ENCODE results near the gene AK5. TPM values are rescaled to one million over a fixed set of nuclear protein-coding genes. Genes with fewer than 3 reads are reported as not detected.
"Not testable (repeated sequence)": the region's sequence is repeated elsewhere in the genome, so short reads cannot be mapped to it uniquely, and the experiment has no call there.

Gene AK5
- total RNA-seq, 1 experiment from 2014 or later, result 0.11 TPM

DNA sequence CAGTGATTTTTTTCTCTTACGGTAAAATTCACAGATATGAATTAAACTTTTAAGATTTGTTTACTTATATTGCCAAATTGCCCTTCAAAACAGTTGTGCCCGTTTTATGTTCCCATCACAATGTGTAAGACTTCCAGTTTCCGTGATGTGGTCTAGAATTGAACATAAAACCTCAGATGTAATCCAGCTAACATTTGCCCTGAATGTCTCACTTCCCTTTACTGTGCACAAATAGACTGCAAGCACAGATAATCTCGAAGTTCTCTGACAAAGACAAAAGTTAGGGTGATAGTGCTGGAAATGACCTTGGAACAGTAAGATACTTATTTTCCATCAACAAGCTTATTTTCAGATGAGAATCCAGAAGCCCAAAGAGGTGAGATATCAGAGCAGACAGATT, 223.2 kb downstream of the AK5 start:
- no peak for DNase-seq (ENCODE audit: low read depth, low spot score)
- in situ Hi-C loops (cut with HindIII; ENCODE audit: low pct_unique_long_range_greater_than_20kb, low sequenced_read_pairs), result no loop called here

DNA sequence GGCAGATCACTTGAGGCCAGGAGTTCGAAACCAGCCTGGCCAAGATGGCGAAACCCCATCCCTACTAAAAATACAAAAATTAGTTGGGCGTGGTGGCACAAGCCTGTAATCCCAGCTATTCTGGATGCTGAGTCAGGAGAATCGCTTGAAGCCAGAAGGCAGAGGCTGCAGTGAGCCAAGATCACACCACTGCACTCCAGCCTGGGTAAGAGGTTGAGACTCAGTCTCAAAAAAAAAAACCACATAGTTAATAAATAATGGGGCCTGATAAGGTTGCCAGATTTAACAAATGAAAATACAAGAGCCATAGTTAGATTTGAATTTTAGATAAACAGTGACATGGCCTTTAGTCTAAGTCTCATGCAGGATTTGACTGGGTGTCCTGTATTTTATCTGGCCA, 225.0 kb downstream of the AK5 start:
- in situ Hi-C loops (cut with HindIII; ENCODE audit: low pct_unique_long_range_greater_than_20kb, low sequenced_read_pairs), result no loop called here
- DNase-seq (ENCODE audit: low read depth, low spot score), result no peak

DNA sequence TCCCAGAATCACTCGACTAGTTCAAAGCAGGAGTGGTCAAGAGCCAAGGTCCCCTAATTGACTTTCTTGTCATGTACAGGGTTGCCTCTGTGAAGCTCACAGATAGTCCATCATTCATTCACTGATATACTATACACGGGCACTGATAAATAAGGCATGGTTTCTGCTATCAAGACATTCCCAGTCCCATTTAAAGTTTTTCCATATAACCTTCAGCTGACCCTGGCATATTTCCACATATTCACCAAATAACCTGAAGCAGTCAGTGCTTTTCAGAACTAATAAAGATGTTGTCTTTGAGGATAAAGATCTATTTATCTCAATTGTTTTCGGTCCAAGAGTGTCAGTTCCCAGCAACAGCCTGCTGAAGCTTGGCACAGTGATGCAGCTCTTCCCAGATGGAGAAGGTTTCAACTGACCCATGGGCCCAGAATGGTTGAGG, 227.3 kb downstream of the AK5 start:
- no peak for DNase-seq (ENCODE audit: low read depth, low spot score)
- in situ Hi-C loops (cut with HindIII; ENCODE audit: low pct_unique_long_range_greater_than_20kb, low sequenced_read_pairs), result no loop called here

DNA sequence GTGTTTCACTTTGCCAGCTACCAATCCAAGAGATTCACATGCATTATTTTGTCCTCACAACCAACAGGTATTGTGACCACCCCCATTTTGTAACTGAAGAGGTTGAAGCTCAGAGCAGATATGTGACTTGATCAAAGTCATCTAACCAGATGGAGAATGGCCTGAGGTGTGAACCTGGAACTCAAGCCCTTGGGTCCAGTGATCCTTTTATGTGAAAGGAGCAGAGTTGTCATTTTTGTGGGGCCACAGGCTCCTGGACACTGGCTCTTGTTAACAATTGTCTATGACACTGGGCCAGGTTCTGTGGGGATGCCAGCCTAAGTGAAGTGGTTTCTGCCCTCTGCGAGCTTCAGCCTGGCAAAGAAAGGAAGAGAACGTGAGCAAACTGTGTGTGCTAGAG, 228.1 kb downstream of the AK5 start:
- no peak for DNase-seq (ENCODE audit: low read depth, low spot score)
- in situ Hi-C loops (cut with HindIII; ENCODE audit: low pct_unique_long_range_greater_than_20kb, low sequenced_read_pairs), result no loop called here

DNA sequence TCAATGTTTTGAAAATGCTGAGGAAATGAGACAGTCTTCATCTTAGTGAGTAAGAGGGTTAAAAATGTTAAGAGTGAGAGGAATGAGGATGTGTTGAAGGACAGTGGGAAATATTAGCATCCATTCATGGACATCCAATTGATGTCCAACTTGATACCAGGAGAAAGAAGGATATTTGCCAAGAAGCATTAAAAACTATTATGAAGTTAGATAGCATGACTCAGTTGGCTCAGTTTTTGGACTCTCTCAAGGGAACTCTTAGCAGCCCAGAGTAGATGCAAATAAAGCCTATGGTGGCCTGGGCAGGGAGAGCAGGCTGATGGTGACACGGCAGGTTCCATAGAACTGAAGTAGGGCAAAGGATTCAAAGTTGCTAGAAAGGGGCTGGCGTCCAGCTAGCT, 229.6 kb downstream of the AK5 start:
- no peak for DNase-seq (ENCODE audit: low read depth, low spot score)
- in situ Hi-C loops (cut with HindIII; ENCODE audit: low pct_unique_long_range_greater_than_20kb, low sequenced_read_pairs), result no loop called here

DNA sequence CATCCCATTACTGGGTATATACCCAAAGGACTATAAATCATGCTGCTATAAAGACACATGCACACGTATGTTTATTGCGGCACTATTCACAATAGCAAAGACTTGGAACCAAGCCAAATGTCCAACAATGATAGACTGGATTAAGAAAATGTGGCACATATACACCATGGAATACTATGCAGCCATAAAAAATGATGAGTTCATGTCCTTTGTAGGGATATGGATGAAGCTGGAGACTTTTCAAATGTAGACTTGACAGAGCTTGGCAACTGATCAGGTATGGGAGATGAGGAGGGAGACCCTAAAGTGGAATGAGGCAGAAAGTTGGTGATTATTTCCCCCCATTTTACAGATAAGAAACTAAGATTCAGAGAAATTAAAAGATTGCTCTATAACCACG, 230.8 kb downstream of the AK5 start:
- in situ Hi-C loops (cut with HindIII; ENCODE audit: low pct_unique_long_range_greater_than_20kb, low sequenced_read_pairs); DNase-seq (ENCODE audit: low read depth, low spot score): not testable (repeated sequence)

DNA sequence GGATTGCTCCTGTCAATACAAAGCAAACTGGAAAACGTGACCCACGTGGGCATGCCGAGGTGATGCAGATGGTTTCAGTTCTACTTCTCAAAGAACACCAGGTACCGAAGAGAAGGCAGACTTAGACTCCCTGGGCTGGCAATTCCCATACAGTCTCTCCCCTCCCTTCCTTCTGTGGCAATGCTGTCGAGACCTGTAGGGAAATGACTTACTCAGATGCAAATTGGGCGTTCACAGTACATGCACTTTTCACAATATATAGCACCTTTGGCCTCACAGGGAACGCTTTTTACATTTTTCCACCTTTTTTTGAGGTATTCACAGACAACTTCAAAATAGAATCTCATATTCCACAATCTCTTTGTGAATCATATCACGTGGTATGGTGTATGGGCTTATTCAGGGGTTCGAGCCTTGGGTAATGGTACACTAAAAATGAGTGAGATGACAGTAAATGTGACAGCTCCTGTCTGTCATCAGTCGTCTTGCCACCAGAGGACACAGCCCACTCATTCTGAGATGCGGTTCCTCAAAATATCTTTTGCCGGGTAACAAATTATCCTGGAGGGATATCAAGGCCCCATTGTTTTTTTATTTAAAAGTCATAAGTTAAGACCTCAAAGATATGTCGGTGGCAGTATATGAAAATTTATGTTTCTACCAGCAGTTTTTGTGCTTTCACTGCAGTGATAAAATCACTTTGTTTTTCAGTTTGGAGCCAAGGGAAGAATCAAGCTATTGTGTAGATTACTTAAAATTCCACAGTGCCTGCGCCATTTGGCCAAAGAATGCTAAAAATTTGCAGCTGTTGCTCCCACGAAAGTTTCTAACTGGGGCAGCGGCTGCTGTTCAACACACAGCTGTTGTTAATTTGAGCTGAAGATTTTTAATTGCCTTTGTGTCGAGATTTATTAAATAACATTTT, 232.3 kb downstream of the AK5 start:
- in situ Hi-C loops (cut with HindIII; ENCODE audit: low pct_unique_long_range_greater_than_20kb, low sequenced_read_pairs), result no loop called here
- DNase-seq (ENCODE audit: low read depth, low spot score), result peak; percentile 87

DNA sequence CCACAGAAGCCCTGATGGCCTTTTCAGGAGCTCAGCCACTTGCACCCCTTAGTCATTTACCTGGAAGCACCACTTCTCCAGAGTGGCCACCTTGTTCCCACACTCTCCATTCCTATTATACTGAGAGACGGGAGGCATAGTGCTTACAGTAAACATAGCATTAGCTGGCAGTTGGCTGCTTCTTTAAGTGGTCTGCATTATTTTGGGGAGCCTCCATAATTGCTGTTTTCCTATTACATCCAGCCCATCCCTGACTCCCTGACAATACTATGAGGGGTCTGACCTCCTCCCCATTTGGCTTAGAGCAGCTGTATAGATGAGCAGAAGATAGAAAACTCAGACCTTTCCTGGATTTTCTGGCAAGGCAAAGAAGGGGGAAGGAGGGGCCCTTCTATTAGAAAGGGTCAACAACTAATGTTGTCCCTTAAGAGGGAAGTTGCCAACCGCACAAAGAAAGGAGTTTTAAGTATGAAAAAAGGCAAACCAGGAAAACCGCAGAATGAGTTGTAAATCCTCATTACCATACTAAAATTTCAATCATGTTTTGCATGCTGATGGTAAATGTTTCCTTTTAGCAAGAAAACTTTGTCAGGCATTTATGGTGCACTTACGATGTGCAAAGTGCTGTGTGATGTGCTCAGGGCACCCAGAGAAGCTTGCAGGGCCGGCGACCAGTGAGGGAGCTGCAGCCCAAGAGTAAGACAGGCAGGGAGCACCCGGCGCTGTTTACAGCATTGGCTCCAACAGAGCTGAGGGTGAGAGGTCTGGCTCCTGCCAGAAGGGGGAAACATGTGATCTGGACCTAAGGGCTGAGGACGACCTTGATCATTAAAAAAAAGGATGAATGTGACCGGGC, 233.3 kb downstream of the AK5 start:
- DNase-seq (ENCODE audit: low read depth, low spot score), result peak; percentile 66
- in situ Hi-C loops (cut with HindIII; ENCODE audit: low pct_unique_long_range_greater_than_20kb, low sequenced_read_pairs), result no loop called here

DNA sequence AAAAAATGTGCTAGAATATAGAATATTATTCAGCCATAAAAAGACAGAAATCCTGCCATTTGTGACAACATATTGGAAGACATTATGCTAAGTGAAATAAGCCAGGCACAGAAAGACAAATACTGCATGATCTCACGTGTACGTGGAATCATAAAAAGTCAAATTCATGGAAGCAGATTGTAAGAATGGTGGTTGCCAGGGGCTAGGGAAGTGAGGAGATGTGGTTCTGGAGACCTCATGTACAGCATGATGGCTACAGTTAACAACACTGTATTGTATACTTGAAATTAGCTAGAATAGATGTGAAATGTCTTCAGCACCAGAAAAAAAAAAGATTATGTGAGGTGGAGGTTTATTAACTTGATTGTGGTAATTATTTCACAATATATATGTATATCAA, 234.3 kb downstream of the AK5 start:
- in situ Hi-C loops (cut with HindIII; ENCODE audit: low pct_unique_long_range_greater_than_20kb, low sequenced_read_pairs), result no loop called here
- peak; percentile 84 for DNase-seq (ENCODE audit: low read depth, low spot score)

DNA sequence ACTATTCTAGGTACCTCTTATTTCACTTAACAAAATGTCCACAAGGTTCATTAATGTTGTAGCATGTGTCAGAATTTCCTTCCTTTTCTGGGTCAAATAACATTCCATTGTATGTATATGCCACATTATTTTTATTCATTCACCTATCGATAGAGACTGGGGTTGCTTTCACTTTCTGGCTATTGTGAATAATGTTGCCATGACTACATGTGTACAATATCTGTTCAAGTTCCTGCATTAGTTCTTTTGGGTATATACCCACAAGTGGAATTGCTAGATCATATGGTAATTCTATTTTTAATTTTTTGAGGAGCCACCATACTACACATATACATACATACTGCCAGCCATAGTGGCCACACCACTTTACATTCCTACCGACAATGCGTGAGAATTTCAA, 242.2 kb downstream of the AK5 start:
- DNase-seq (ENCODE audit: low read depth, low spot score), result no peak
- in situ Hi-C loops (cut with HindIII; ENCODE audit: low pct_unique_long_range_greater_than_20kb, low sequenced_read_pairs), result no loop called here

DNA sequence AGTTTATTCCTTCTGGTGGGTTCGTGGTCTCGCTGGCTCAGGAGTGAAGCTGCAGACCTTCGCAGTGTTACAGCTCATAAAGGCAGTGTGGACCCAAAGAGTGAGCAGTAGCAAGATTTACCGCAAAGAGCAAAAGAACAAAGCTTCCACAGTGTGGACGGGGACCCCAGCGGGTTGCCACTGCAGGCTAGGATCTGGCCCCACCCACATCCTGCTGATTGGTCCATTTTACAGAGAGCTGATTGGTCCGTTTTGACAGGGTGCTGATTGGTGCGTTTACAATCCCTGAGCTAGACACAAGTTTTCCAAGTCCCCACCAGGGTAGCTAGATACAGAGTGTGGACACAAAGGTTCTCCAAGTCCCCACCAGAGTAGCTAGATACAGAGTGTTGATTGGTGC, 249.3 kb downstream of the AK5 start:
- DNase-seq (ENCODE audit: low read depth, low spot score); in situ Hi-C loops (cut with HindIII; ENCODE audit: low pct_unique_long_range_greater_than_20kb, low sequenced_read_pairs): not testable (repeated sequence)

DNA sequence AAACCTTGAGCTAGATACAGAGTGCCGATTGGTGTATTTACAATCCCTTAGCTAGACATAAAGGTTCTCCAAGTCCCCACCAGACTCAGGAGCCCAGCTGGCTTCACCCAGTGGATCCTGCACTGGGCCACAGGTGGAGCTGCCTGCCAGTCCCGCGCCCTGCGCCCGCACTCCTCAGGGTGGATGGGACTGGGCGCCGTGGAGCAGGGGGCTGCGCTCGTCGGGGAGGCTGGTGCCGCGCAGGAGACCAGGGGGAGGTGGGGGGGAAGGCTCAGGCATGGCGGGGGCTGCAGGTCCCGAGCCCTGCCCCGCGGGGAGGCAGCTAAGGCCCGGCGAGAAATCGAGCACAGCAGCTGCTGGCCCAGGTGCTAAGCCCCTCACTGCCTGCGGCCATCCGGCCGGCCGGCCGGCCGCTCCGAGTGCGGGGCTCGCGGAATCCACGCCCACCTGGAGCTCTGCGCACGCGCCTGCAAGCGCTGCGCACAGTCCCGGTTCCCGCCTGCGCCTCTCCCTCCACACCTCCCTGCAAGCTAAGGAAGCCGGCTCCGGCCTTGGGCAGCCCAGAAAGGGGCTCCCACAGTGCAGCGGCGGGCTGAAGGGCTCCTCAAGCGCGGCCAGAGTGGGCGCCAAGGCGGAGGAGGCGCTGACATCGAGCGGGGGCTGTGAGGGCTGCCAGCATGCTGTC, 249.9 kb downstream of the AK5 start:
- DNase-seq (ENCODE audit: low read depth, low spot score); in situ Hi-C loops (cut with HindIII; ENCODE audit: low pct_unique_long_range_greater_than_20kb, low sequenced_read_pairs): not testable (repeated sequence)

DNA sequence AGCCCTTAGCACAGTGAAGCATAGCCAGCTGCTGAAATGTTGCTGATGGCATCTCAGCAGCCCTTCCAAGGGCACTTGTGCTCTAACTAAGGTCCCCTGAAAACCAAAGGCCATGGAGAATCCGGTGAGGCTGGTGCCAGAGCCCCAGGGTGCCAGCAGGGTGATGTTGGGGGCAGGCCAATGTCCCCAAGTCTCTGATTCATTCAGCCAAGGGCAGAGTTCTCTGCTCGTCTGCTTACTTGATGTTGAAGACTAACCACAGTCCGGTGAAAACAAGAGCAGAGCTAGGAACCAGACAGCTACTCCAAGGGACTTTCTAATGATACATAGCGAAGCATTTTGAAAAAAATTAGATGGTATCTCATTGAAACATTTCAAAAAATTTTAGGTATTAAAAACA, 250.8 kb downstream of the AK5 start:
- in situ Hi-C loops (cut with HindIII; ENCODE audit: low pct_unique_long_range_greater_than_20kb, low sequenced_read_pairs), result no loop called here
- DNase-seq (ENCODE audit: low read depth, low spot score), result no peak

DNA sequence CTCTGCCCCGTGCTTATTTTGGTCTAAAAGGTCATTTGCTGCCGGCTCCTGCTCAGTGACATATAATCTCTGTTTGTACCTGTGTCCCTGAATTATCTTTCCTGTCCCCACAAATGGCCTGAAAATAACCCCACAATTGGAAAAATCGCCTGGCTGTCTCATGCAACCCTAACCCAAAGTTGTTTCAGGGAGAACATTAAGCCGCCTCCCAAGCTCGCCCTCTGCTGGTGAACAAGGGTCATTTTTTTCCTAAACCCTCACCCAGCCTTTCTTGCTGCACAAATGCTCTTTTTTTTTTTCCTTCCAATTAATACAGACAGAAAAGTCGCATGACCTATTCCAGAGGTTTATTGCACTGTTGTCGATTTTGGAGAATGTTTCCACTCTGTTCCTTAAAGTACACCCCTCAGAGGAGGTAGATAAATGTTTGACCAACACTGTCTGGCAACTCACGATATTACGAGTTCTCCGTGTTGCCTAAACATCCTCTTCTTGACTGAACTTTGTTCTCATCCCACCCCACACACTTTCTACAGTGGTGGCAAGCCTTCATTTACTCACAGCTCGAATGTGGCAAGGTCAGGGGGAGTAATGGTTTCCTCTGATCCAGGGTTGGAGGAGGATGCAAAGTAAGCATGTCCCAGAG, 252.0 kb downstream of the AK5 start:
- DNase-seq (ENCODE audit: low read depth, low spot score), result peak; percentile 69
- in situ Hi-C loops (cut with HindIII; ENCODE audit: low pct_unique_long_range_greater_than_20kb, low sequenced_read_pairs), result no loop called here

DNA sequence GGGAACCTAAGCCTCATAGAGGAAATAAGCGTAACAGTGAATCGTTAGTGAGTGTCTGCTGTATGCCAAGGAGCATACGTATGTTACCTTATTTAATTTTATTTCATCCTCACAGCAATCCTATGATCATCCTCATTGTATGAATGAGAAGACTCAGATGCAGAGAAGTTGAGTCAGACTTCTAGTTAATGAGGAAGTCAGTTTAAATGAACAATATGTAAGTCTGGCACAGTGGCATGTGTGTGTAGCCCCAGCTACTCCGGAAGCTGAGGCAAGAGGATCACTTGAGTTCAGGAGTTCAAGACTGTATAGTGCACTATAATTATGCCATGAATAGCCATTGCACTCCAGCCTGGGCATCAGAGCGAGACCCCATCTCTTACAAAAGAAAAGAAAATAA, 252.6 kb downstream of the AK5 start:
- in situ Hi-C loops (cut with HindIII; ENCODE audit: low pct_unique_long_range_greater_than_20kb, low sequenced_read_pairs), result no loop called here
- DNase-seq (ENCODE audit: low read depth, low spot score), result no peak

DNA sequence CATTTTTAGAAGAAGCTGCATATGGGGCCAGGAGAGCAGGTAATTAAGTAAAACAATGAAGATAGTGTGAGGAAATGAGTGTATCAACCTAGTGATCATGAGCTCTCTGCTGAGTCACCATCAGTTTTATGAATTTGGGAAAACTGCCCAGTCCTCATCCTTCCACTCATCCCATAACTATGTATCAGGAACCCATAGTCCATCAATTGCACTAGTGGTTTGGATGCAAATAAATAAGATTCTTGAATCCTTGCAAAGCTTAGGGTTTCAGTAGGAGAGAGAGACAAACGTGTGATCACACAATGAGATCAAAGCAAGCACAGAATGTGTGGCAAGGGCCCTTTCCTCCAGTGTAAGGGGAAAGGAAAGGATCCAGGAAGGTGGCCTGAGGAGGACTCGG, 255.0 kb downstream of the AK5 start:
- in situ Hi-C loops (cut with HindIII; ENCODE audit: low pct_unique_long_range_greater_than_20kb, low sequenced_read_pairs), result no loop called here
- peak; percentile 41 for DNase-seq (ENCODE audit: low read depth, low spot score)

DNA sequence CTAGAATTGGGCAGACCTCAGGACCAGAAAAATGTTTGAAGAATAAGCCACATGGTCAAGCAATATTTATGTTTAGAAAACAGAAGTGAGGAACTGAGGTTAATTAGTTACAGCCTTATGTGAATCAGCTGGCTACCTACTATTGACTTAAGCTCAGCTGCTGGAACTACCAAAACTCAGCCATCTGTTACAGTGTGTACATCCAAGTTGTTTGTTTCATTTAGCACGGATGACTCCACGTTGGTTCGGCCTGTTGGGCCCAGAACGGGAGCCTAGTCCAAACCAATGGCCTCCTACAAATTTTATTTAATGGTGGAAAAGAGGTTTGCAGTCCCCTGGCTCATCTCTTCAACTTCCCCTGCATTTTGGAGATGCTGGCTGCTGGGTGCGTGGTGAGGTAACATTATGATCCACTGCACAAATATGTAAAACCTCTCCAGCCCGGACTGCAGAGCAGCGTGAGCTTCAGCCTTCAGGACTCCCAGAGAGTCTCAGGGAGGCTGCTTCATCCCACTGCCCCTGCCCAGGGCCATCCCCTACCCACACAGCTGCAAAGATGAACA, 257.2 kb downstream of the AK5 start:
- in situ Hi-C loops (cut with HindIII; ENCODE audit: low pct_unique_long_range_greater_than_20kb, low sequenced_read_pairs), result no loop called here
- no peak for DNase-seq (ENCODE audit: low read depth, low spot score)

Measured in SK-MEL-5 (cell line).